Right renal cortex interstitium (tissue), 3 donors: ENCODE results near the gene KCNS3. TPM values are rescaled to one million over a fixed set of nuclear protein-coding genes. Genes with fewer than 3 reads are reported as not detected.
"Not testable (repeated sequence)": the region's sequence is repeated elsewhere in the genome, so short reads cannot be mapped to it uniquely, and the experiment has no call there.

Experiments used
- DNase-seq, 3 donors: peaks; one replicate each; pipeline ENCODE4 v3.0.0-alpha.2; 2013; ENCODE audit warnings: low read depth in 3 of 3, low spot score in 2 of 3
- polyA plus RNA-seq, 3 donors: library from polyadenylated mRNA; unstranded; fragments of 120-200 nt; gene quantifications; one replicate each; pipeline ENCODE4 v1.2.1, GENCODE V29; 2013; ENCODE audit not compliant: insufficient read length in 3 of 3

Gene KCNS3
- polyA plus RNA-seq, 3 donors: 5.4 to 11.8 (median 8.1) TPM

- no peak for DNase-seq
These were observed 58.1 kb downstream of the KCNS3 start for GRCh38 chr2:17936599-17936998.

- no peak for DNase-seq
These were observed 61.7 kb downstream of the KCNS3 start for GRCh38 chr2:17940091-17940630.

GRCh38 chr2:17943444-17943843, 65.0 kb downstream of the KCNS3 start:
- no peak for DNase-seq

- no peak for DNase-seq
These were observed 68.6 kb downstream of the KCNS3 start for GRCh38 chr2:17947113-17947512.

GRCh38 chr2:17950006-17950405, 71.5 kb downstream of the KCNS3 start:
- no peak for DNase-seq

GRCh38 chr2:17951563-17951962, 73.1 kb downstream of the KCNS3 start:
- DNase-seq: no peak

- DNase-seq: no peak
These were observed 80.1 kb downstream of the KCNS3 start for GRCh38 chr2:17958466-17959092.

- DNase-seq: no peak
These were observed 80.9 kb downstream of the KCNS3 start for GRCh38 chr2:17959356-17959755.

- no peak for DNase-seq
These were observed 81.4 kb downstream of the KCNS3 start for GRCh38 chr2:17959833-17960232.

- DNase-seq: no peak
These were observed 82.5 kb downstream of the KCNS3 start for GRCh38 chr2:17960925-17961324.

GRCh38 chr2:17961789-17962188, 83.3 kb downstream of the KCNS3 start:
- DNase-seq: no peak

- no peak for DNase-seq
These were observed 84.4 kb downstream of the KCNS3 start for GRCh38 chr2:17962876-17963275.

GRCh38 chr2:17963571-17963970, 85.1 kb downstream of the KCNS3 start:
- not testable (repeated sequence) for DNase-seq

- no peak for DNase-seq
These were observed 86.7 kb downstream of the KCNS3 start for GRCh38 chr2:17965196-17965595.

- DNase-seq: no peak
These were observed 88.3 kb downstream of the KCNS3 start for GRCh38 chr2:17966798-17967197.

- DNase-seq: no peak
These were observed 91.2 kb downstream of the KCNS3 start for GRCh38 chr2:17969661-17970060.

- no peak for DNase-seq
These were observed 93.2 kb downstream of the KCNS3 start for GRCh38 chr2:17971531-17972125.

GRCh38 chr2:17972991-17973390, 94.5 kb downstream of the KCNS3 start:
- no peak for DNase-seq

GRCh38 chr2:17975401-17975800, 96.9 kb downstream of the KCNS3 start:
- DNase-seq: no peak

- DNase-seq: no peak
These were observed 98.6 kb downstream of the KCNS3 start for GRCh38 chr2:17976871-17977746.

- DNase-seq: no peak
These were observed 101.2 kb downstream of the KCNS3 start for GRCh38 chr2:17979707-17980106.
